A549 (cell line): ENCODE data around the gene GABBR2. TPM values are rescaled to one million over a fixed set of nuclear protein-coding genes. Genes with fewer than 3 reads are reported as not detected.

Experiments used
- ATAC-seq, 2 experiments: fragments of 200-7000 bp in 1 of 2; fragments of >200 bp in 1 of 2; cut with Nextera tagmentation in 1 of 2; cut with Tn5 transposase in 1 of 2; 3 replicates each; pipeline versions ENCODE4 v1.8.0 to v1.9.1; 2018 to 2020; ENCODE audit warnings: mild to moderate bottlenecking in 1 of 2, moderate library complexity in 1 of 2
- CTCF ChIA-PET: fragments of 300-600 bp; sonication (Branson Sonifier 250); formaldehyde crosslinking; extraction: SDS; loops from one replicate; lab custom pipeline; 2021; ENCODE audit warnings: antibody characterized with exemption, inconsistent platforms; lab: Yijun Ruan, JAX
- POLR2A ChIA-PET: fragments of 350-600 bp; formaldehyde crosslinking; extraction: SDS; loops from one replicate; lab custom pipeline; 2021; ENCODE audit warnings: antibody characterized with exemption, inconsistent platforms; lab: Yijun Ruan, JAX
- DNase-seq, 2 experiments: peaks; one replicate each; pipeline versions ENCODE4 v3.0.0 to v3.0.0-alpha.2; 2011 to 2016; ENCODE audit warnings: low read depth in 1 of 2, low spot score in 1 of 2
- FAIRE-seq: peaks from 2 replicates; lab custom pipeline; 2011; peaks lifted over from hg19 to GRCh38; lab: Jason Lieb, UNC
- H3K27ac ChIP-seq, 2 experiments: fragments of >200 bp; sonication (Bioruptor Twin); formaldehyde crosslinking; 3 replicates each; pipeline ENCODE4 v1.5.1; 2016 to 2017
- H3K4me1 ChIP-seq: fragments of >200 bp; sonication (Bioruptor Twin); formaldehyde crosslinking; 3 replicates; pipeline ENCODE4 v1.6.1; 2016
- H3K4me2 ChIP-seq: fragments of >200 bp; sonication (Bioruptor Twin); formaldehyde crosslinking; 3 replicates; pipeline ENCODE4 v1.6.1; 2016
- H3K4me3 ChIP-seq: fragments of >200 bp; sonication (Bioruptor Twin); formaldehyde crosslinking; 3 replicates; pipeline ENCODE4 v1.5.1; 2016
- H3K9me3 ChIP-seq: fragments of >200 bp; sonication (Bioruptor Twin); formaldehyde crosslinking; 3 replicates; pipeline ENCODE4 v1.6.1; 2016
- ATOH8 ChIP-seq: fragments of 250-450 bp; sonication (Bioruptor Pico); IDR thresholded peaks from 2 replicates; pipeline ENCODE4 v1.5.0; 2020; ENCODE audit warnings: low read depth, mild to moderate bottlenecking, moderate library complexity
- BCL3 ChIP-seq: fragments of >200 bp; sonication (Bioruptor Twin); formaldehyde crosslinking; IDR thresholded peaks from 3 replicates; pipeline ENCODE4 v1.6.1; 2016
- CBX2 ChIP-seq: fragments of 200-600 bp; sonication (generic); IDR thresholded peaks from 2 replicates; pipeline ENCODE4 v1.6.1; 2016; ENCODE audit warnings: low read depth, mild to moderate bottlenecking, borderline replicate concordance
- CBX8 ChIP-seq: fragments of 200-600 bp; sonication (generic); IDR thresholded peaks from 2 replicates; pipeline ENCODE4 v1.6.1; 2016
- CHD4 ChIP-seq: fragments of 200-600 bp; sonication (generic); IDR thresholded peaks from 2 replicates; pipeline ENCODE4 v1.6.1; 2016; ENCODE audit warnings: antibody characterized with exemption, mild to moderate bottlenecking, borderline replicate concordance
- EHF ChIP-seq: fragments of 250-450 bp; sonication (Bioruptor Pico); IDR thresholded peaks from 2 replicates; pipeline ENCODE4 v1.5.0; 2020; ENCODE audit warnings: mild to moderate bottlenecking
- ESRRA ChIP-seq: fragments of 150-350 bp; IDR thresholded peaks from 2 replicates; pipeline ENCODE4 v1.6.1; 2014; ENCODE audit warnings: mild to moderate bottlenecking, low read length, borderline replicate concordance
- HOXA7 ChIP-seq: fragments of 250-450 bp; sonication (Bioruptor Pico); IDR thresholded peaks from 2 replicates; pipeline ENCODE4 v1.5.0; 2020; ENCODE audit warnings: mild to moderate bottlenecking, moderate library complexity
- HOXB13 ChIP-seq: fragments of 250-450 bp; sonication (Bioruptor Pico); IDR thresholded peaks from 2 replicates; pipeline ENCODE4 v1.5.0; 2020; ENCODE audit warnings: low read depth, mild to moderate bottlenecking, moderate library complexity
- MAFK ChIP-seq: fragments of 450-650 bp; IDR thresholded peaks from 2 replicates; pipeline ENCODE4 v1.6.1; 2014; ENCODE audit not compliant: partially characterized antibody
- MAZ ChIP-seq: fragments of 150-350 bp; IDR thresholded peaks from 2 replicates; pipeline ENCODE4 v1.6.1; 2014; ENCODE audit warnings: antibody characterized with exemption, low read depth, low read length, borderline replicate concordance
- MYC ChIP-seq: IDR thresholded peaks from 2 replicates; pipeline ENCODE4 v1.6.1; 2012; ENCODE audit warnings: mild to moderate bottlenecking, inconsistent platforms, low read length, improper control_type of control experiment, borderline replicate concordance
- NFE2L2 ChIP-seq: fragments of 150-350 bp; conservative IDR thresholded peaks from 2 replicates; pipeline ENCODE4 v1.6.1; 2014; ENCODE audit warnings: low read length
- POLR2A ChIP-seq: IDR thresholded peaks from 2 replicates; pipeline ENCODE4 v1.6.1; 2012; ENCODE audit warnings: mild to moderate bottlenecking, low read length
- RAD21 ChIP-seq, 2 experiments: fragments of >200 bp in 1 of 2; sonication (Bioruptor Twin) in 1 of 2; formaldehyde crosslinking in 1 of 2; IDR thresholded peaks in 1 of 2; conservative IDR thresholded peaks in 1 of 2; 2 replicates in 1 of 2; 3 replicates in 1 of 2; pipeline ENCODE4 v1.6.1; 2012 to 2018; ENCODE audit warnings: inconsistent platforms in 1 of 2
- RCOR1 ChIP-seq: fragments of 150-350 bp; IDR thresholded peaks from 2 replicates; pipeline ENCODE4 v1.6.1; 2014; ENCODE audit warnings: antibody characterized with exemption, low read length, low read depth
- RFX5 ChIP-seq: fragments of 450-650 bp; IDR thresholded peaks from 2 replicates; pipeline ENCODE4 v1.7.1; 2014; ENCODE audit warnings: antibody characterized with exemption, mild to moderate bottlenecking, moderate library complexity
- SREBF2 ChIP-seq: fragments of 450-650 bp; IDR thresholded peaks from 2 replicates; pipeline ENCODE4 v1.6.1; 2014; ENCODE audit warnings: mild to moderate bottlenecking, moderate library complexity
- TFCP2L1 ChIP-seq: fragments of 250-450 bp; sonication (Bioruptor Pico); IDR thresholded peaks from 2 replicates; pipeline ENCODE4 v1.5.0; 2021; ENCODE audit warnings: mild to moderate bottlenecking
- ZC3H11A ChIP-seq: fragments of 450-650 bp; IDR thresholded peaks from 2 replicates; pipeline ENCODE4 v1.6.1; 2014; ENCODE audit warnings: antibody characterized with exemption, mild to moderate bottlenecking
- ZNF302 ChIP-seq: fragments of 250-450 bp; sonication (Bioruptor Pico); IDR thresholded peaks from 2 replicates; pipeline ENCODE4 v1.9.0; 2021; ENCODE audit warnings: inconsistent platforms, mild to moderate bottlenecking, moderate library complexity
- WGBS: methylation state at CpG from one replicate; pipeline ENCODE4 v1.1.6; 2017; ENCODE audit errors: missing lambda C conversion rate; 5-methylcytosine and 5-hydroxymethylcytosine counted together
- polyA plus RNA-seq, 4 experiments: library from polyadenylated mRNA; depleted of rRNA in 3 of 4; stranded (reverse); fragments of >200 nt; fragmentation: RNase III in 1 of 4; extraction: RNeasy Plus Mini Kit Qiagen cat#74134 plus additional on column Dnase treatment in 1 of 4; gene quantifications; 2 replicates in 3 of 4; 3 replicates in 1 of 4; pipeline ENCODE4 v1.2.3, GENCODE V29; 2011 to 2017
- TF ChIP-seq, protein P1 (sequence below): IDR thresholded peaks from 2 replicates; pipeline ENCODE4 v1.6.1; 2012
- TF ChIP-seq, protein P2 (sequence below): fragments of 250-450 bp; sonication (Bioruptor Pico); IDR thresholded peaks from 2 replicates; pipeline ENCODE4 v1.5.0; 2021; ENCODE audit warnings: mild to moderate bottlenecking, moderate library complexity, borderline replicate concordance

The GABBR2 gene
- polyA plus RNA-seq, 2 of the 4 experiments (the other 2 are of a cell fraction): 0.08 to 0.57 TPM

DNA sequence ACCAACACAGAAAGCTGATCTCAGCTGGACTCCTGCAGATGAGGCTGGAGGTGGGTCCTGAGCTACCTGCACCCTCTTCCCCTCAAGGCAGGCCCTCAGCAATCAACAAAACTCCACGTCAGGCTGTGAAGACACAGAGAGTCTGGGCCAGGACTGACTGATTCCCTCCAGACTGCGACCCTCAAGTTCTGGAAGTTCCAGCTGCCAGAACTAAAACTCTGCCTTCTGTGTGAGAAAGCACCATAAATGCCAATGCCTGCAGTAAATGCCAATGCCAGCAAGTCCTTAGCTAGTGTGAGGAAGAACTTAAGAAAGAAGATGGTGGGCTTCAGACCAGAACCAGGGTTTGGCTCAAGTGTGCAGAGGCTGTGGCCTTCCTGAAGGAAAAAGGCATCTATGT lies 42.5 kb upstream of the GABBR2 start:
- ChIA-PET POLR2A (no interaction called here), CTCF (no interaction called here)
- Histone ChIP-seq H3K4me1 (0 out of 3 replicates have a peak, but pooled peaks cover 4% of the 10 kb centered on the region), H3K4me3 (no peak overlapping the region), H3K4me2 (no peak overlapping the region), H3K27ac (no peak overlapping the region), H3K9me3 (no peaks in the 10 kb centered on the region)
- FAIRE-seq (no peak), DNase-seq (no peak), ATAC-seq (no peak)
- 95% methylated on average over 2 of the region's 2 CpGs for WGBS
- TF ChIP-seq, protein P1, sequence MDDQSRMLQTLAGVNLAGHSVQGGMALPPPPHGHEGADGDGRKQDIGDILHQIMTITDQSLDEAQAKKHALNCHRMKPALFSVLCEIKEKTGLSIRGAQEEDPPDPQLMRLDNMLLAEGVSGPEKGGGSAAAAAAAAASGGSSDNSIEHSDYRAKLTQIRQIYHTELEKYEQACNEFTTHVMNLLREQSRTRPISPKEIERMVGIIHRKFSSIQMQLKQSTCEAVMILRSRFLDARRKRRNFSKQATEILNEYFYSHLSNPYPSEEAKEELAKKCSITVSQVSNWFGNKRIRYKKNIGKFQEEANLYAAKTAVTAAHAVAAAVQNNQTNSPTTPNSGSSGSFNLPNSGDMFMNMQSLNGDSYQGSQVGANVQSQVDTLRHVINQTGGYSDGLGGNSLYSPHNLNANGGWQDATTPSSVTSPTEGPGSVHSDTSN: no peak
- TF ChIP-seq HOXA7 (CRISPR knock-in tag) (no peak), ZNF302 (CRISPR knock-in tag) (no peak), NFE2L2 (no peak), CBX2 (no peak), MAZ (no peak), MYC (no peak), ATOH8 (CRISPR knock-in tag) (no peak), MAFK (no peak), RCOR1 (no peak)
- TF ChIP-seq, protein P2, sequence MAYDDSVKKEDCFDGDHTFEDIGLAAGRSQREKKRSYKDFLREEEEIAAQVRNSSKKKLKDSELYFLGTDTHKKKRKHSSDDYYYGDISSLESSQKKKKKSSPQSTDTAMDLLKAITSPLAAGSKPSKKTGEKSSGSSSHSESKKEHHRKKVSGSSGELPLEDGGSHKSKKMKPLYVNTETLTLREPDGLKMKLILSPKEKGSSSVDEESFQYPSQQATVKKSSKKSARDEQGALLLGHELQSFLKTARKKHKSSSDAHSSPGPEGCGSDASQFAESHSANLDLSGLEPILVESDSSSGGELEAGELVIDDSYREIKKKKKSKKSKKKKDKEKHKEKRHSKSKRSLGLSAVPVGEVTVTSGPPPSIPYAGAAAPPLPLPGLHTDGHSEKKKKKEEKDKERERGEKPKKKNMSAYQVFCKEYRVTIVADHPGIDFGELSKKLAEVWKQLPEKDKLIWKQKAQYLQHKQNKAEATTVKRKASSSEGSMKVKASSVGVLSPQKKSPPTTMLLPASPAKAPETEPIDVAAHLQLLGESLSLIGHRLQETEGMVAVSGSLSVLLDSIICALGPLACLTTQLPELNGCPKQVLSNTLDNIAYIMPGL (CRISPR knock-in tag): no peak

- TF ChIP-seq CHD4 (no peak), RAD21 (conservative IDR thresholded peaks at IDR 0.05 in 1 of 2, IDR thresholded peaks at IDR 0.05 in 1 of 2) (no peak)
- ATAC-seq (no peak), DNase-seq (no peak), FAIRE-seq (no peak)
- 91% methylated on average over 5 of the region's 5 CpGs for WGBS
- H3K4me3 ChIP-seq: no peak overlapping the region
- ChIA-PET CTCF (interaction anchor here (1.1 to 1.3 kb wide), 2 partner anchors 35 to 436 kb away, joined by 3 to 4 read pairs; no protein-coding TSS in a partner anchor), POLR2A (no interaction called here)
- H3K4me2 ChIP-seq: no peak overlapping the region
- 0 out of 3 replicates have a peak, but pooled peaks cover 4% of the 10 kb centered on the region for H3K4me1 ChIP-seq
- H3K27ac ChIP-seq: no peak overlapping the region
- H3K9me3 ChIP-seq: no peaks in the 10 kb centered on the region
Observed at GRCh38 chr9:98750364-98751060, 41.8 kb upstream of the GABBR2 start.

DNA sequence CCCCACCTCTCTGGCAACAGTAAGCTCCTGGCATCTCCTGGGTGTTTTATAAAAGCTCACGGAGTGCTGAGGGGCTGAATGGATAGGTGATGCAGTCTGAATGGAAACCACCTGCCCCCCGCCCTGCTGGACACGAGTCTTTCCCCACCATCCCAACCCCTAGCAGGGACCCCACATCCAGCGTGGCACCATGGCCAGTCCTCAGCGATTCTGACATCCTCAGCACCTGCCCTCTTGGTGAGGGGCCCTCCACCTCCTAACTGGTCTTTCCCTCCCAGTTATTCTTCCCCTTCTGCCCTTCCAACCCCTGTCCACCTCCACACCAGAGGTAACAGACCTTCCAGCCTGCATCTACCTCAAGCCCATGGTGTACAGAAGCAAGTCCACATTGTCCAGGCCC lies 38.7 kb upstream of the GABBR2 start:
- WGBS: 88% methylated on average over 5 of the region's 5 CpGs
- ChIA-PET CTCF (interaction anchor here (1.4 kb wide), 1 partner anchor 10 kb away, joined by 5 read pairs; no protein-coding TSS in a partner anchor), POLR2A (no interaction called here)
- H3K4me2 ChIP-seq: no peak overlapping the region
- DNase-seq (no peak), FAIRE-seq (no peak), ATAC-seq (no peak)
- H3K27ac ChIP-seq: no peak overlapping the region
- peaks cover 13% of the 10 kb centered on the region for H3K4me1 ChIP-seq
- TF ChIP-seq, protein P2 (CRISPR knock-in tag): no peak
- TF ChIP-seq ZC3H11A (no peak), ESRRA (no peak), BCL3 (no peak), EHF (CRISPR knock-in tag) (no peak), CBX8 (no peak), HOXB13 (CRISPR knock-in tag) (no peak), NFE2L2 (no peak), TFCP2L1 (CRISPR knock-in tag) (no peak), POLR2A (no peak), RFX5 (no peak), SREBF2 (no peak)
- TF ChIP-seq, all 56 proteins: peak for 0
- no peak overlapping the region for H3K4me3 ChIP-seq
- H3K9me3 ChIP-seq: no peaks in the 10 kb centered on the region
